Right lung (tissue), 10 donors: ENCODE measurements around the gene NOL7. TPM values are rescaled to one million over a fixed set of nuclear protein-coding genes. Genes with fewer than 3 reads are reported as not detected.

Source experiments
- DNase-seq, 2 donors: peaks; one replicate each; pipeline ENCODE4 v3.0.0-alpha.2; 2013
- long read RNA-seq, 8 donors: transcript quantifications; one replicate each; lab custom pipeline, GENCODE V29; 2026
- polyA plus RNA-seq, 5 donors: library from polyadenylated mRNA; unstranded; fragments of 120-200 nt; gene quantifications; one replicate each; pipeline versions ENCODE4 v1.2.1 to v1.2.3, GENCODE V29; 2013; ENCODE audit warnings: inconsistent platforms in 1 of 5, low replicate concordance in 1 of 5; ENCODE audit not compliant: insufficient read length in 5 of 5, insufficient read depth in 1 of 5

Gene NOL7
- polyA plus RNA-seq: 10 to 100 TPM; 75.4 to 80.5 (median 78.3) TPM
- long read RNA-seq, donor 1, transcript NOL7-202 (8 exons, 1,184 nt): major isoform, 55 of 67 reads
- long read RNA-seq, donor 1, partial matches to known transcripts: 0 of 67 reads
- long read RNA-seq, donor 1, other reads (novel, unspliced or antisense): 9 of 67 reads
- long read RNA-seq, donor 2, transcript NOL7-202 (8 exons, 1,184 nt): major isoform, 27 of 38 reads
- long read RNA-seq, donor 2, partial matches to known transcripts: 9 of 38 reads
- long read RNA-seq, donor 2, other reads (novel, unspliced or antisense): 0 of 38 reads
- long read RNA-seq, donor 3, transcript NOL7-202 (8 exons, 1,184 nt): major isoform, 38 of 193 reads
- long read RNA-seq, donor 3, partial matches to known transcripts: 154 of 193 reads
- long read RNA-seq, donor 3, other reads (novel, unspliced or antisense): 0 of 193 reads
- long read RNA-seq, donor 4, transcript NOL7-202 (8 exons, 1,184 nt): major isoform, 30 of 50 reads
- long read RNA-seq, donor 4, partial matches to known transcripts: 12 of 50 reads
- long read RNA-seq, donor 4, other reads (novel, unspliced or antisense): 7 of 50 reads
- long read RNA-seq, donor 5, transcript NOL7-202 (8 exons, 1,184 nt): major isoform, 45 of 78 reads
- long read RNA-seq, donor 5, partial matches to known transcripts: 30 of 78 reads
- long read RNA-seq, donor 5, other reads (novel, unspliced or antisense): 0 of 78 reads
- long read RNA-seq, donor 6, transcript NOL7-202 (8 exons, 1,184 nt): major isoform, 45 of 65 reads
- long read RNA-seq, donor 6, partial matches to known transcripts: 18 of 65 reads
- long read RNA-seq, donor 6, other reads (novel, unspliced or antisense): 0 of 65 reads
- long read RNA-seq, donor 7, transcript NOL7-202 (8 exons, 1,184 nt): major isoform, 35 of 44 reads
- long read RNA-seq, donor 7, partial matches to known transcripts: 6 of 44 reads
- long read RNA-seq, donor 7, other reads (novel, unspliced or antisense): 0 of 44 reads
- long read RNA-seq, donor 8, transcript NOL7-202 (8 exons, 1,184 nt): major isoform, 16 of 22 reads
- long read RNA-seq, donor 8, partial matches to known transcripts: 6 of 22 reads
- long read RNA-seq, donor 8, other reads (novel, unspliced or antisense): 0 of 22 reads

- peak; percentile 98 to 99 for DNase-seq
Measured at GRCh38 chr6:13614926-13615791, at the start of gene NOL7. Gene NOL7 (plus strand): TSS chr6:13615335. CDS start chr6:13615359, 24 bp downstream.

GRCh38 chr6:13565921-13566320 lies 49.2 kb upstream of the NOL7 start:
- DNase-seq: no peak

DNA sequence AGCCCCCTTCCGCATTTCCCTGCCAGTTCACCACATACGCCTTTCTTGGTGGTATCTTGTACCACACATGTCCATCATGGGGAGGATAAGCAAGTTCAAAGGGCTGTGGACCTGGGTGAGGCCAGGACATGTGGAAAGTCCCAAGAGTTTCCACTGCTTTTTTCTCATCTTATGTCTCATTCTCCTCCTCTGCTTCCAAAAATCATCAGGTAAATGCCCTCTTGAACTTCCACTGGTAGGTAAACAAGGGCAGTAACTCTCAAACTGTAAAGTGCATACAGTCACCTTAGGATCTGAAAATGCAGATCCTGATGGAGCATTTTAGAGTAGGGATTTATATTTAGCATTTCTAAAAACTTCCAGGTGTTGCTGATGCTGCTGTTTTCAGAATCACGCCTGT lies 48.6 kb upstream of the NOL7 start:
- no peak for DNase-seq

DNA sequence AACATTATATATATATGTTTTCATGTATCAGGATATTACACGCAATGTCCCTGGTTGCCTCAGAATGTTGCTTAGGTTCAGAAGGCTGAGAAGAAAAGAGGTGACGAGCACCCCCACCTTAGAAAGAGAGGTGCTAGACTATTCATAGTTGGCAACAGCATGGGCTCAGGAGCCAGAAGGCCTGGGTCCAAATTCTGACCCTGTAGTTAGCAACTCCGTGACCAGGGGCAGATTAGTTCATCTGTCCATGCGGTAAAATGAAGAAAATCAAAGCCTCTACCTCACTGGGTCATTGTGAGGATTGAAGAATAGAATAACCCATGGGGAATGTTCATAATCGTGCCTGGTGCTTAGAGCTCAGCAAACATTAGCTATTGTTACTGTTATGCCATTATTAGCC lies 46.2 kb upstream of the NOL7 start:
- DNase-seq: no peak

DNA sequence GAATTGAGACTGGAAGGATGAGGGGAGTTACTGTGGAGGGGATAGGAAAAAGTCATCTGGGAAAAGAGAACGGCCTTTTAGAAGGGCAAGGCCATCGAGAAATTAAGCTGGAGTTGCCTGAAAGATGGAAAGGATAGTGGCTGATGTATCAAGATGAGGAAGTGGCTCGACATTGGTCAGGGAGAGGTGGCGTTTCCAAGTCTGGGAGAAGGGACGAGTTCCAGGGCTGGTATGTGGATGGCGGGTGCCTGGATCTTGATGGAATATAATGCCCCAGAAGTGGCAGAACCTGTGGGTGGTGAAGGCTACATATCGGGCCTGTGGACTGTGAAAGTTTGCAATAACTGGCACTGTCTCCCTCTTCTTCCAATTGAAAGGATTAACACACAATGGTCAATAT lies 42.9 kb upstream of the NOL7 start:
- no peak for DNase-seq

- DNase-seq: no peak
Measured at GRCh38 chr6:13572951-13573654, 42.0 kb upstream of the NOL7 start.

GRCh38 chr6:13573669-13574110 lies 41.4 kb upstream of the NOL7 start:
- DNase-seq: peak; percentile 16 to 24

DNA sequence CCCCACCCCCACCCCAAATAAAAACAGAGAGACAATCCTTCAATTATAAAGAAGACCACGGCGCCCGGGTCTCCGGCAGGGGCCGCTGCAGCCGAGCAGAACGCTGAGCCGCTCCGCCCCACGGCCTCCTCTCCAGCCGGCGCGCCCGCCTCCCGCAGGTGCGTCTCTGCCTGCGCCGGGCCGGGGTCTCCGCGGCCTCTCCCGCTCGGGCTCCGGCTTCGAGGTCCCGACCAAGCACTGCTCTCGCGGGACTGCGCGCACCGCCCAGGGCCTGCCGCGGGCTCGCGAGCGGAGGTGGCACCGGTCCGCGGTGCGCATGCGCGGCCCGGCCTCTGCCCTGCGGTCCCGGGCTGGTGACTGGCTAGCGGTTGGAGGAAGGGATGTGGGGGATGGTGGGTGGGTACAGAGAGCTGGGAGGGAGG lies 41.0 kb upstream of the NOL7 start:
- peak; percentile 94 to 96 for DNase-seq

GRCh38 chr6:13574571-13575376 lies 40.4 kb upstream of the NOL7 start, which contains the start of gene SIRT5:
Gene SIRT5 (plus strand): TSS chr6:13574601. CDS start chr6:13584111, 9,510 bp downstream.
- DNase-seq: peak; percentile 70 to 76

- no peak for DNase-seq
Measured at GRCh38 chr6:13575377-13575775, 39.8 kb upstream of the NOL7 start.

GRCh38 chr6:13576017-13576416 lies 39.1 kb upstream of the NOL7 start:
- no peak for DNase-seq

DNA sequence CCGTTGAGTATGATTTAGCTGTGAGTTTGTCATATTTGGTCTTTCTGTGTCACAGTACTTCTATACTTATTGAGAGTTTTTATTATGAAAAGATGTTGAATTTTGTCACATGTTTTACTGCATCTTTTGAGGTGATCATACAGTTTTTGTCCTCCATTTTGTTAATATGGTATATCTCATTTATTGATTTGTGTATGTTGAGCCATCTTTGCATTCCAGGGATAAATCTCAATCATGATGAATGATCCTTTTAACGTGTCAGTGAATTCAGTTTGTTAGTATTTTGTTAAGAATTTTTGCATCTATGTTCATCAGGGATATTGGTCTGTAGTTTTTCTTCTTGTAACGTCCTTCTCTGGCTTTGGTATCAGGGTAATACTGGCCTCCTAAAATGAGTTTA lies 37.2 kb upstream of the NOL7 start:
- DNase-seq: no peak

DNA sequence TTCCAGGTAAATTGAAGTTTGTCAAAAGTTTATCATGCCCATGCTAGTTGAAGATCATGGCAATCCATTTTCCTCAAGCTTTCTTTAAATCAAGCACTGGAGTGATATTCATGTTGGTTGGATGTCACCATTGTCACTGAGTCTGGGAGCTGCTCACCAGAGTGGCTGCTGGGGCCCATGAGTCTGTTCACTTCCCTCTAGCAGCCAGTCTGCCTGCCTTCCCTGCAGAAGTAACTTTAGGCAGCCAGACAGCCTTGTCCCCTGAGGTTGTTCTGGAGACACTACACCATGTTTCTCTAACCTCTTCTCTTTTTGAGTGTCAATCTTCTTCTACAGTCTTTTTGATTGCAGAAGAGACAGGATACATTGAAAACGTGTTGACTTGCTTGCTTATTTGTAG lies 35.2 kb upstream of the NOL7 start:
- DNase-seq: no peak

DNA sequence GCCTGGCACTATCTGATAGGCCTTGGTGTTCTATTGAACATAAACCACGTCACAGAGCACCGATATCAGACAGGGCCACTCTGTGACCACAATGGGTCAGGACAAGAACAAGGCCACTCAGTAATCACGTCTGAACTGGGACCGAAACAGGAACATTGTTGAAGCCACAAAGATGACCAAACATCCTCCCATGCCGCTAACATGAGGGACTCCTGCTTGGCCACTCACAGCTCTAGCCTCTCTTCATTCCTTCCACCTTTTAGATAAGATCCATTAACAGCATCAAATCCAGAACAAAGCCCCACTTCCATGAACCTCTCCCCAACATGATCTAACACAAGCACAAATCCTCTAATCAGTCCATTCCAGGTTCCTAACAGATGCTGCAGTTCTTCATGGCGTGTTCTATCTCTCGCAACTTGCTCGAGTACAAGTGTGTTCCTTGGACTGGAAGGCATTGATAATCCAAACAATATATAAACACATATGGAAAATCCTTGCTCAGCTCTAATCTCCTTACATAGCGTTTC lies 33.4 kb upstream of the NOL7 start:
- DNase-seq: no peak

- no peak for DNase-seq
Measured at GRCh38 chr6:13586603-13587542, 28.3 kb upstream of the NOL7 start.

- DNase-seq: no peak
Measured at GRCh38 chr6:13589801-13590200, 25.3 kb upstream of the NOL7 start.

DNA sequence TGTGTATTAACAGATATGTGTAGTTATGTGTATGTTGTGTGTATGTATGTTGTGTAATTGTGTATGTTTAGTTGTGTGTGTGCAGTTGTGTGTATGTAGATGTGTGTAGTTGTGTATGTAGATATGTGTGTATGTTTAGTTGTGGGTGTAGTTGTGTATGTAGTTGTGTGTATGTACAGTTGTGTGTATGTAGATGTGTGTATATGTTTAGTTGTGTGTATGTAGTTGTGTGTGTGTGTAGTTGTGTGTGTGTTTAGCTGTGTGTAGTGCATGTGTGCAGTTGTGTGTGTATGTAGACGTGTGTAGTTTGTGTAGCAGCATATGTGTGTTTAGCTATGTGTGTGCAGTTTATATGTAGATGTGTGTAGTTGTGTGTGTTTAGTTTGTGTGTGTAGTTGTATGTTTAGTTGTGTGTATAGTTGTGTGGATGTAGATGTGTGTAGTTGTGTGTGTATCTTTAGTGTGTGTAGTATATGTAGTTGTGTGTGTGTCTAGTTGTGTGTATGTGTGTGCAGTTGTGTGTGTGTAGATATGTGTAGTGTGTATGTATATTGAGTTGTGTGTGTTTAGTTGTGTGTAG lies 24.5 kb upstream of the NOL7 start:
- no peak for DNase-seq
